ENCODE measurements around the gene GPR78.

GPR78 gene

GRCh38 chr4:8609406-8609805 is 29.2 kb downstream of the GPR78 start:
- TF ChIP-seq REST (IDR thresholded peaks at IDR 0.05; ENCODE audit: insufficient read depth in 1 of 2, low read depth in 2 of 2, low read length in 2 of 2) (no peak), POLR2AphosphoS5 (IDR thresholded peaks at IDR 0.05; ENCODE audit: low read depth, low read length) (no peak), SIN3A (IDR thresholded peaks at IDR 0.05; ENCODE audit: borderline replicate concordance, insufficient read depth, low read length) (no peak), FOXP2 (optimal IDR thresholded peaks at IDR 0.05; ENCODE audit: borderline replicate concordance, extremely low read depth, extremely low read length, insufficient read depth) (no peak), TAF1 (IDR thresholded peaks at IDR 0.05; ENCODE audit: borderline replicate concordance, insufficient read depth, low read length) (no peak)

GRCh38 chr4:8609824-8610350 is 29.7 kb downstream of the GPR78 start:
- no peak for TF ChIP-seq REST (IDR thresholded peaks at IDR 0.05; ENCODE audit: insufficient read depth in 1 of 2, low read depth in 2 of 2, low read length in 2 of 2)
- TF ChIP-seq TAF1 (IDR thresholded peaks at IDR 0.05; ENCODE audit: borderline replicate concordance, insufficient read depth, low read length) = no peak
- no peak for TF ChIP-seq FOXP2 (optimal IDR thresholded peaks at IDR 0.05; ENCODE audit: borderline replicate concordance, extremely low read depth, extremely low read length, insufficient read depth)
- no peak for TF ChIP-seq POLR2AphosphoS5 (IDR thresholded peaks at IDR 0.05; ENCODE audit: low read depth, low read length)
- TF ChIP-seq SIN3A (IDR thresholded peaks at IDR 0.05; ENCODE audit: borderline replicate concordance, insufficient read depth, low read length) = no peak

- no peak; the same call in 1 of the 2 replicates for TF ChIP-seq POLR2AphosphoS5 (IDR thresholded peaks at IDR 0.05; ENCODE audit: low read depth, low read length)
- TF ChIP-seq REST (IDR thresholded peaks at IDR 0.05; ENCODE audit: insufficient read depth in 1 of 2, low read depth in 2 of 2, low read length in 2 of 2) = no peak
- no peak for TF ChIP-seq SIN3A (IDR thresholded peaks at IDR 0.05; ENCODE audit: borderline replicate concordance, insufficient read depth, low read length)
- TF ChIP-seq TAF1 (IDR thresholded peaks at IDR 0.05; ENCODE audit: borderline replicate concordance, insufficient read depth, low read length) = no peak
- no peak for TF ChIP-seq FOXP2 (optimal IDR thresholded peaks at IDR 0.05; ENCODE audit: borderline replicate concordance, extremely low read depth, extremely low read length, insufficient read depth)
Observed at GRCh38 chr4:8610858-8611616, 30.8 kb downstream of the GPR78 start.

- TF ChIP-seq FOXP2 (optimal IDR thresholded peaks at IDR 0.05; ENCODE audit: borderline replicate concordance, extremely low read depth, extremely low read length, insufficient read depth) (no peak), POLR2AphosphoS5 (IDR thresholded peaks at IDR 0.05; ENCODE audit: low read depth, low read length) (no peak), TAF1 (IDR thresholded peaks at IDR 0.05; ENCODE audit: borderline replicate concordance, insufficient read depth, low read length) (no peak), REST (IDR thresholded peaks at IDR 0.05; ENCODE audit: insufficient read depth in 1 of 2, low read depth in 2 of 2, low read length in 2 of 2) (no peak)
Observed at GRCh38 chr4:8612646-8613045, 32.5 kb downstream of the GPR78 start.

Data from PFSK-1 (cell line).